AG04449 (cell line): ENCODE measurements around the gene ZBP1.

Experiments used
- CTCF ChIA-PET: fragments of 350-600 bp; formaldehyde crosslinking; extraction: SDS; loops from one replicate; lab custom pipeline; 2021; ENCODE audit warnings: antibody characterized with exemption; lab: Yijun Ruan, JAX
- POLR2A ChIA-PET: fragments of 400-600, 350-600 bp; formaldehyde crosslinking; extraction: SDS; loops from one replicate; lab custom pipeline; 2020; ENCODE audit warnings: antibody characterized with exemption, inconsistent platforms; lab: Yijun Ruan, JAX
- DNase-seq: peaks from one replicate; pipeline ENCODE4 v3.0.0-alpha.2; 2010; ENCODE audit warnings: low read depth, low spot score
- H3K4me3 ChIP-seq: 2 replicates; pipeline ENCODE4 v1.5.1; 2011; ENCODE audit warnings: low read depth, mild to moderate bottlenecking, control low read depth, low read length
- CTCF ChIP-seq: IDR thresholded peaks from one replicate; pipeline ENCODE4 v1.5.1; 2011; ENCODE audit warnings: mild to moderate bottlenecking, moderate library complexity, low read length, control low read depth, inconsistent platforms; ENCODE audit not compliant: insufficient read depth; ENCODE audit errors: missing control alignments

Gene ZBP1

GRCh38 chr20:57596358-57596757 lies 23.9 kb downstream of the ZBP1 start:
- no peak for DNase-seq
- POLR2A ChIA-PET = no interaction called here
- no peak overlapping the region for H3K4me3 ChIP-seq
- no peak for TF ChIP-seq CTCF
- CTCF ChIA-PET = interaction anchor here (0.8 to 13.2 kb wide), 25 partner anchors 10 to 622 kb away, joined by 3 to 303 read pairs (median 5); partner anchors contain the start of gene ZBP1

GRCh38 chr20:57595041-57596030 lies 24.9 kb downstream of the ZBP1 start:
- TF ChIP-seq CTCF = no peak
- no peak for DNase-seq
- no peak overlapping the region for H3K4me3 ChIP-seq
- POLR2A ChIA-PET = no interaction called here
- CTCF ChIA-PET = interaction anchor here (0.8 to 13.2 kb wide), 31 partner anchors 11 to 623 kb away, joined by 3 to 303 read pairs (median 5); partner anchors contain the start of gene ZBP1

GRCh38 chr20:57594092-57594951 lies 25.9 kb downstream of the ZBP1 start:
- ChIA-PET POLR2A (no interaction called here), CTCF (interaction anchor here (0.8 to 13.2 kb wide), 13 partner anchors 10 to 615 kb away, joined by 3 to 303 read pairs (median 5); partner anchors contain the start of gene ZBP1)
- DNase-seq = no peak
- TF ChIP-seq CTCF = peak; percentile 72
- H3K4me3 ChIP-seq = no peak overlapping the region

GRCh38 chr20:57593134-57593886 lies 26.9 kb downstream of the ZBP1 start:
- no peak overlapping the region for H3K4me3 ChIP-seq
- ChIA-PET POLR2A (no interaction called here), CTCF (interaction anchor here (0.7 to 13.2 kb wide), 9 partner anchors 9 to 616 kb away, joined by 3 to 303 read pairs (median 4); no protein-coding TSS in a partner anchor)
- DNase-seq = no peak
- TF ChIP-seq CTCF = no peak

- POLR2A ChIA-PET = no interaction called here
- CTCF ChIA-PET = interaction anchor here (0.8 to 13.2 kb wide), 8 partner anchors 8 to 617 kb away, joined by 3 to 303 read pairs (median 4); no protein-coding TSS in a partner anchor
- TF ChIP-seq CTCF = no peak
- no peak for DNase-seq
- H3K4me3 ChIP-seq = no peak overlapping the region
Observed at GRCh38 chr20:57592263-57593092, 27.7 kb downstream of the ZBP1 start.
